ENCODE measurements around the gene PIH1D1.
"Not testable (repeated sequence)": the region's sequence is repeated elsewhere in the genome, so short reads cannot be mapped to it uniquely, and the experiment has no call there.

PIH1D1 gene

DNA sequence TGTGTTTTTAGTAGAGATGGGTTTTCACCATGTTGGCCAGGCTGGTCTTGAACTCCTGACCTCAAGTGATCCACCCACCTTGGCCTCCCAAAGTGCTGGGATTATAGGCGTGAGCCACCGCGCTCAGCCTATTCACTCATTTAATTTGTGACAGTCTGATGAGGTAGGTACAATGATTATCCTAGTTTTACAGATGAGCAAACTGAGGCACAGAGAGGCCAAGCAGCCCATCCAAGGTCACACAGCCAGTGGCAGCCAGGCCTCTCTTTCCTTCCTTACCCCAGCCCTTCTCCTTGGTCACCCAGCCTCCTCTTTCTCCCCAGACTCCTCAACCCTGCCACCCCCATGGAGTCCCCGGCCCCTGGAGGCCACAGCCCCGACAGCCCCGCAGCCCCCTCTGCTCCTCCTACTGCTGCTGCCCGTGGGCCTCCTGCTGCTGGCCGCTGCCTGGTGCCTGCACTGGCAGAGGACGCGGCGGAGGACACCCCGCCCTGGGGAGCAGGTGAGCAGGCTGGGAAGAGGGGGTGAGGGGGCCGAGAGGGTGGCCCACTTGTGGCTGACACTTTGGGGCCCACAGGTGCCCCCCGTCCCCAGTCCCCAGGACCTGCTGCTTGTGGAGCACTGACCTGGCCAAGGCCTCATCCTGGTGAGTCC, 28.5 kb upstream of the PIH1D1 start:
- DNase-seq = no peak

DNA sequence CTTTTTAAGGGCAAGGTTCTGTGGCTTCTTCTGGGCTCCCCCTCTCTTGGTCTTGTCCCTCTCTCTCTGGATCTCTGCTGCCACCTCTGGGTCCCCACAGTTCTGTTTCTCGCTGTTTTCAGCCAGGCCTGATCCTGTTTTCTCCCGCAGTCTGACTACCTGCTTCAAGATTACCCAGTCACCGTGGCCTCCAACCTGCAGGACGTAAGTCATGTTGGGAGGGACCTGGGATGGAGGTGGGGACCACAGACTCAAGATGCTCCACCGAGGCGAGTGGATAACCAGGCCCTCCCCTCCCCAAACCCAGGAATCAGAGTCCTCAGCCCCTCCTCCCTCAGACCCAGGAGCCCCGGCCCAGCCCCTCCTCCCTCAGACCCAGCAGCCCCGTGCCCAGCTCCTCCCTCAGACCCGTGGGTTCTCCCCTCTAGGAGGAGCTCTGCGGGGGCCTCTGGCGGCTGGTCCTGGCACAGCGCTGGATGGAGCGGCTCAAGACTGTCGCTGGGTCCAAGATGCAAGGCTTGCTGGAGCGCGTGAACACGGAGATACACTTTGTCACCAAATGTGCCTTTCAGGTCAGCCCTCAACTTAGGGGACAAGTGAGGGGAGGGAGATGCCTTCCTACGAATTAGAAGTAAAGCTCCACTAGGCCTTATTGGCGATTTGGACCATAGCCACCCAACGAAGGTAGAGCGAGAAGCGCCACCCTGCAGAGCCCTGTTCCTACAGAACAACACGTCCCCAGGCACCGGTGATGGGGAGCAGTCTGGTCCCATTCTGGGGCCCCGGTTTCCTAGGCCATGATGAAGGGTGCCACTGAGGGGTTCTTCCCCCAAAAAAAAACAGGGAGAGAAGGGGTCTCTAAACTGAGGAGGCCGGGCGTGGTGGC, 24.6 kb upstream of the PIH1D1 start:
- DNase-seq = no peak

DNA sequence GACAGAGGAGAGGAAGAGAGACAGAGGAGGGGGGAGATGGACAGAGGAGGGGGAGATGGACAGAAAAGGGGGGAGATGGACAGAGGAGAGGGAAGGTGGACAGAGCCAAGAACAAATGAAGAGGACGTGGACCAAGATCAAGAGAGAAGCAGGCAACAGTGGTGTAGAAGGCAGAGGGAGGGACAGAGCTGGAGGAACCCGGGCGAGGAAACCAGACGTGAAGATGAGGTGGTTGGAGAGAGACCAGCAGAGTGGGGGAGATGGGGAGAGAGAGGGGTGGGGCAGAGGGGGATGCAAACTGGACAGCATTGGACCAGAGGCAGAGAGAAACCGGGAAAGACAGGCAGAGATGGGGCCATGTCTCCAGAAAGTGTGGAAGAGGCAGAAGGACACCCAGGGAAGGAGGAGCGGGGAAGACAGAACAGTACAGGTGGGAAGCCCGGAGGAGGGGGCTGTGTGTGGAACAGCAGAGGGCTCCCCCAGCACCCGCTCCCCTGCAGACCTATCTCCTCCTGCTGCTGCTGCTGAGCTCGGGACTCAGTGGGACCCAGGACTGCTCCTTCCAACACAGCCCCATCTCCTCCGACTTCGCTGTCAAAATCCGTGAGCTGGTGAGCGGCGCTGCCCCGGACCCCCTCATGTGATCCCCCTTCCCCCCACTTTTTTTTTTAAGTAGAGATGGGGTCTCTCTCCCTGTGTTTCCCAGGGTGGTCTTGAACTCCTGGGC, 23.7 kb upstream of the PIH1D1 start:
- DNase-seq = no peak

DNA sequence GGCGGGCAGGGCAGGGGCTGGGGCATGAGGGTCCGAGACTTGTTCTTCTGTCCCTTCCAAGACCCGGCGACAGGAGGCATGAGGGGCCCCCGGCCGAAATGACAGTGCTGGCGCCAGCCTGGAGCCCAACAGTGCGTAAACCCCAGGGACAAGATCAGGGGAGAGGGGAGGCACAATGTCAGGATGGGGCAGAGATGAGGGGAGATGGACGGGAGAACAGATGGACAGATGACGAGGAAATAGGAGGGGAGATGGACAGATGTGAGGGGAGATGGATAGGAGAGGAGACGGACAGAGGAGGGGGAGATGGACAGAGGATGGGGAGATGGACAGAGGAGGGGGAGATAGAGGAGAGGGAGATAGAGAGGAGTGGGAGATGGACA, 22.9 kb upstream of the PIH1D1 start:
- DNase-seq = no peak

DNA sequence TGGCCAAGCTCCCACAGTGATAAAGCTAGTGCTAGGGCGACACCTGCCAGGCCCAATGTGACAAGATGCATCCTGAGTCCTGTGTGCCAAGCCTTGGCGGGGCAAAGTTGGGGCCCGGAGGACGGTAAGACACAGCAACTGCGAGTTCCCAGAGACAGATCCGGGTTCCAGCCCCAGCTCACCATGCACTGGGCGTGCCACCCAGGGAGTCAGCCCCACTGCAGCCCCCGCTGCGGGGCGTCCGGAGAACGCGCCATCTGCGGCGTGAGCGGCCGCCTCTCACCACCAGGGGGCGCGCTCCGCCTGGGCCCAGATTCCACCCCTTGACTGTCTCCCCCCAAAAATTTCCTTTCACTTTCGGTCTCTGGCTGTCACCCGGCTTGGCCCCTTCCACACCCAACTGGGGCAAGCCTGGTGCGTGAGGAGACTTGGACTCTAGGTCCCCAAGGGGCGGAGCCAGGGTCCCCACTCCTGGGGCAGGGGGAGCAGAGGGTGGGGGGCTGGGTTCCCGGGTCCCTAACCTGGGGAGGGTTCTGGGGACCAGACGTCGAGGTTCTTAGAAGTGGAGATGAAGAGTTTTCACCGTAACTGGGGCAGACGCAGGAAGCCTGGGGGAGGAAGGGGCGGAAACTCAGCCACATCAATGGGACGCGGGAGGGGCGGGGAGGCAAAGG, 22.4 kb upstream of the PIH1D1 start, which contains the start of gene FLT3LG:
TSS of gene FLT3LG (plus strand) at position 348 of the 674 bp plus-strand sequence. CDS start 425 bp downstream, outside the sequence.
- DNase-seq = peak; percentile 48

DNA sequence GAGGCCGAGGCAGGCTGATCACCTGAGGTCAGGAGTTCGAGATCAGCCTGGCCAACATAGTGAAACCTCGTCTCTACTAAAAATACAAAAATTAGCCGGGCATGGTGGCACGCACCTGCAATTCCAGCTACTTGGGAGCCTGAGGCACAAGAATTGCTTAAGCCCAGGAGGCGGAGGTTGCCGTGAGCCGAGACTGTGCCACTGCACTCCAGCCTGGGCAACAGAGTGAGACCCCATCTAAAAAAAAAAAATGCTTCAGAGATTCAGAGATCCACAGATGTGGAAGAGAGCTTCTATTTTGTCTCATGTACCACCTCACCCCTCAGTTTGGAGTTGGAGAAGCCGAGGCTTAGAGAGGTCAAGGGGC, 21.9 kb upstream of the PIH1D1 start:
- not testable (repeated sequence) for DNase-seq

DNA sequence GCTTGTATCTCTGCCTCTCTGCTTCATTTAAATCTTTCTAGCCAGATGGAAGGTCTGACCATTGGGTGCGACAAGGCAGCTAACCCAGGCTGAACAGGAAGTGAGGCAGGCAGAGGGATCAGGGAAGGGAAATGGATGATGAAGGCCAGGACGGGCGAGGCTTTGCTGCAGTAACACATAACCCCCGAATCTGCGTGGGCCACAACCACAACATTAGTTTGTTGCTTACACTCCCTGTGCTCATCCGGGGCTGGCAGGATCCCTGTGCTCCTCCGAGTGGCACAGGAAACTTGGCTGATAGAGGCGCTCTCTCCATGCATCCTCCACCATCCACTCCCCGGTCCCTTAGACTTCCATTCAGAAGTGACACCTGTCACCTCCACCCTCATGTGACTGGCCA, 21.3 kb upstream of the PIH1D1 start:
- DNase-seq = no peak

DNA sequence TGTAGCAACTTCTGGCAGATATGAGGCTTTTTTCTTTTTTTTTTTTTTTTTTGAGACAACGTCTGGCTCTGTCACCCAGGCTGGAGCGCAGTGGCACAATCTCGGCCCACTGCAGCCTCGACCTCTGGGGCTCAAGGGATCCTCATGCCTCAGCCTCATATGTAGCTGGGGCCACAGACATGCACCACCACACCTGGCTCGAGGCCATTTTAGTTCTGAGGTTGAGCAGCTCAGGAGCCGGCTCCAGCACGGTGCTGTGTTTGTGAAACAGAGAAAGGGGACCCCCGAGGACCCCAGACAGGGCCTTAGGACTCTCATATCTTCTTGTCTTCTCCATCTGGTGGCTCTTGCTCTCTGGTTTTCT, 19.0 kb upstream of the PIH1D1 start:
- DNase-seq = no peak

DNA sequence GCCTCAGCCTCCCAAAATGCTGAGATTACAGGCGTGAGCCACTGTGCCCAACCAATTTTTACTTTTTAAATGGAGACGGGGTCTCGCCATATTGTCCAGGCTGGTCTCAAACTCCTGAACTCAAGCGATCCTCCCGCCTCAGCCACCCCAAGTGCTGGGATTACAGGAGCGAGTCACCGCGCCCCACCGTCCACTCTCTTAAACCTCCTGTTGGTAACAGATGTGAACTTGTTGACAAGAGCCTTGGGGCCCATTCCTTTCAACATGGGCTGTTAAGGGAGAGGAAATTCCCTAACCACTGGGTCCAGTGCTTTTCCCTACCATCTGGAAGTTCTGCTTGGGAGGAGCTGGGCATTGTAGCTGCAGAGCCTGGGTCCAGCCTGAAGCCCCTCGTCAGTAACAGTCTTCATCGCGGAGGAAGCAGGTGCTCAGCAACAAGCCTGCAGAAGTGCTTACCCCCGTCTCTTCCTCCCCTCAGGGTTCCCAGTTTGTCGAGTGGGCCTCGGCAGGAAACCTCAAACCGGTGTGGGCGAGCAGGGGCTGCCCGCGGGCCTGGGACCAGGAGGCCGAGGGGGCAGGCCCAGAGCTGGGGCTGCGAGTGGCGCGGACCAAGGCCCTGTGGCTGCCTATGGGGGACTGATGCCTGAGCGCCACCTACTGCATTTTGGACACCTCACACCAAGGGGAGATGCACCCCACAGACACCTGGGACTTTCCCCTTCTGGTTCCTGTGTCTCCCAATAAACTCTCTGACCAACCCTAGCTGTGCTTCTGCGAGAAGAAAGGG, 18.4 kb upstream of the PIH1D1 start:
- no peak for DNase-seq

DNA sequence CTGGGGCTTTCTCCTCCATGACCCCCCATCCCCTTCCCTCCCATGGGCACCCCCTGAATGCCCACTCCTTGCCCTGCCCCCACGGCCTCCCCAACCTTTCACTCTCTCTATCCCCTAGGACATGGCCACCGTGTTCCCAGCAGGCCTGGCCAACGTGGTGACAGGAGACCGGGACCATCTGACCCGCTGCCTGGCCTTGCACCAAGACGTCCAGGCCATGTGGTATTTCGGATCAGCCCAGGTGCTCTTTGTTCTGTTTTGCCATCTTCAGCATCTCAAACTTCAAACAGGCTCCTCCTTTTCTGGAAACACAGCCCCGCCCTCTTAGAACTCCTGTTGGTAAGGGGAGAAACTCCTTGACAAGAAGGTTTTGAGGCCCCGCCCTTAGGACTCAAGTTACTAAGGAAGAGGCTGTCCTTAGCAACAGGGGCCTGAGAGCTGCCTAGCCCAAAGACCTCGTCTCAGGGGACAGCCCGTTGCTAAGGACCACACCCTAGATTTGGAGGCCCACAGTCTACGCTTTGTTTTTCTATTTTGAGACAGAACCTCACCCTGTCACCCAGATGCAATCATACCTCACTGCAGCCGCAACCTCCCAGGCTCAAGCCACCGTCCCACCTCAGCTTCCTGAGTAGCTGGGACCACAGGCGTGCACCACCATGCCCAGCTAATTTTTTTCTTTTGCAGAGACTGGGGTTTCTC, 17.3 kb upstream of the PIH1D1 start:
- peak; percentile 70 for DNase-seq

DNA sequence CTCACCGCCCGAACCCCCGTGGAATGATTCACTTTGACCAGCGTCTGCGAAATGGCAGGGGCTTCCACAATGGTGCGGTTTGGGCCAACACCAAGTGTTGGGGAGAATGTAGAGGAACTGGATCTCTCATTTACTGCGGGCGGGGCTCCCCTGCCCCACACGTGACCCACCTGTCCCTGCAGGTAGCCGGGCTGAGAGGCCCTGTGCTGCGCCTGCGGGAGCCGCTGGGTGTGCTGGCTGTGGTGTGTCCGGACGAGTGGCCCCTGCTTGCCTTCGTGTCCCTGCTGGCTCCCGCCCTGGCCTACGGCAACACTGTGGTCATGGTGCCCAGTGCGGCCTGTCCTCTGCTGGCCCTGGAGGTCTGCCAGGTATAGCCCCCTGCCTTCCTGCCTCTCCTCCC, 16.6 kb upstream of the PIH1D1 start:
- no peak for DNase-seq

DNA sequence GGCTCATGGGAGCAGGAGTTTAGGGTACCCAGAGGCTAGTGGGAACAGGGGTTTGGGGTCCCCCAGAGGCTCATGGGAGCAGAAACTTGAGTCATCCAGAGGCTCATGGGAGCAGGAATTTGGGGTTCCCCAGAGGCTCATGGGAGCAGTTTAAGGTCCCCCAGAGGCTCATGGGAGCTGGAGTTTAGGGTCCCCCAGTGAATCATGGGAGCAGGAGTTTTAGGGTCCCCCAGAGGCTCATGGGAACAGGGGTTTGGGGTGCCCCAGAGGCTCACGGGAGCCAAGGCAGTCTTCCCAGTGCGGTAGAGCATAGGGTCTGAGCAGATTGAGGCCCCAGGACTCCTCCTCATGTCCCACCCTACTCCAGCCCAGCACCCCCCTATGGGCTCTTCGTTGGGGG, 13.8 kb upstream of the PIH1D1 start:
- no peak for DNase-seq

DNA sequence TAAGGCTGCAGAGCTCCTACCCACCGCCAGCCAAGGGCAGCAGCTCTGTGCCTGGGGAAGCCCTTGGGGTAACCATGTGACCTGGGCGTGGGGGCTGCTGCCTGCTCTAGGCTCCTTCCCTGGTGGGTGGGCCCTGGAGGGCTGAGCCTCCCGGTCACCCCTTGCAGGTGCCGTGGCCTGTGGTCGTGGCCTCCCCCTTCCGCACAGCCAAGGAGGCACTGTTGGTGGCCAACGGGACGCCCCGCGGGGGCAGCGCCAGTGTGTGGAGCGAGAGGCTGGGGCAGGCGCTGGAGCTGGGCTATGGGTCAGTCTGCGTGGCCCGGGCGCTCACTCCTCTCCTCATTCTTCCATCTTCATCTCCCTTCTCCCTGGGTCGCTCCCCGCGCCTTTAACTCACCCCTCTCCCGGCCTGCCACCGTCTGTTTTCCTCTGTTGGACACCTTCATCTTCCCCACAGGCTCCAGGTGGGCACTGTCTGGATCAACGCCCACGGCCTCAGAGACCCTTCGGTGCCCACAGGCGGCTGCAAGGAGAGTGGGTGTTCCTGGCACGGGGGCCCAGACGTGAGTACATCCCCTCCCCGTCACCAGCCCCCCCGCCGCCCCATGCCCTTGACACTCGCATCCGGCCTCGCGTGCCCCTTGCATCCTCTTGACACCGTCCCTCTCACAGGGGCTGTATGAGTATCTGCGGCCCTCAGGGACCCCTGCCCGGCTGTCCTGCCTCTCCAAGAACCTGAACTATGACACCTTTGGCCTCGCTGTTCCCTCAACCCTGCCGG, 12.5 kb upstream of the PIH1D1 start:
- DNase-seq = no peak

DNA sequence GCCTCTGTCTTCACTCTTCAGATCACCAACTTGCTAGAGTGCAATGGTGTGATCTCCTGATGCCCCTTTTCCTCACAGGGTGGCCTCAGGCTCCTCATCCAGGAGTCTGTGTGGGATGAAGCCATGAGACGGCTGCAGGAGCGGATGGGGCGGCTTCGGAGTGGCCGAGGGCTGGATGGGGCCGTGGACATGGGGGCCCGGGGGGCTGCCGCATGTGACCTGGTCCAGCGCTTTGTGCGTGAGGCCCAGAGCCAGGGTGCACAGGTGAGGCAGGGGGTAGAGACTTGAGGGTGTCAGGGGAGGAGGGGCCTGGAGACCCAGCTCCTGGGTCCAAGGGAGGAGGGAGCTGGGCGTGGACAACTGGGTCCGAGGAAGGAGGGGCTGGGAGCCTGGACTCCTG, 10.9 kb upstream of the PIH1D1 start:
- DNase-seq = no peak

DNA sequence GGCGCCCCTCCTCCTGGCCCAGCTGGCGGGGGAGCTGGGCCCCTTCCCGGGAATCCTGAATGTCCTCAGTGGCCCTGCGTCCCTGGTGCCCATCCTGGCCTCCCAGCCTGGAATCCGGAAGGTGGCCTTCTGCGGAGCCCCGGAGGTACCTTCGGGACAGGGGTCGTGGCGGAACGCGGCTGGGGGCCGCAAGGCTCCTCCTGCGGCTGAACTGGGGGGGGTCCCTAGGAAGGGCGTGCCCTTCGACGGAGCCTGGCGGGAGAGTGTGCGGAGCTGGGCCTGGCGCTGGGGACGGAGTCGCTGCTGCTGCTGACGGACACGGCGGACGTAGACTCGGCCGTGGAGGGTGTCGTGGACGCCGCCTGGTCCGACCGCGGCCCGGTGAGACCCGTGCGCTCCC, 10.0 kb upstream of the PIH1D1 start:
- no peak for DNase-seq

DNA sequence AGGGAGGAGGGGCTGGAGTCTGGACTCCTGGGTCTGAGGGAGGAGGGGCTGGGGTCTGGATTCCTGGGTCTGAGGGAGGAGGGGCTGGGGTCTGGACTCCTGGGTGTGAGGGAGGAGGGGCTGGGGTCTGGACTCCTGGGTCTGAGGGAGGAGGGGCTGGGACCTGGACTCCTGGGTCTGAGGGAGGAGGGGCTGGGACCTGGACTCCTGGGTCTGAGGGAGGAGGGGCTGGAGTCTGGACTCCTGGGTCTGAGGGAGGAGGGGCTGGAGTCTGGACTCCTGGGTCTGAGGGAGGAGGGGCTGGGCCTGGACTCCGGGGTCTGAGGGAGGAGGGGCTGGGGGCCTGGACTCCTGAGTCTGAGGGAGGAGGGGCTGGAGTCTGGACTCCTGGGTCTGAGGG, 9.5 kb upstream of the PIH1D1 start:
- DNase-seq = not testable (repeated sequence)

DNA sequence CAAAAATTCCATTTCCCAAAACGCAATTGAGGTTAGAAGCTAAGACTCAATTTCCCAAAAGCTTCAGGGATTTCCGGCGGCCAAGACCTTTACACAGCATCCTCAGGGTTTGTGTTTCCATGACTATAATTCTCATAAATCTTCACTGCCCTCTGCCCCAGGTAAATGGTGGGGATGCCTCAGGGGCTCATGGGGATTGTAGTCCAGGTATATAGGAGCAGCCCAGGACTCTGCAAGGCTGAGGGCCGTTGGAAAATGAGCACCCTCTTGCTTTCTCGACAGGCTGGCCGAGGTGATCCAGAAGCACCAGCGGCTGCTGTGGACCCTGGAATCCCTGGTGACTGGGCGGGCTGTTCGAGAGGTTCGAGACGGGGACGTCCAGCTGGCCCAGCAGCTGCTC, 7.8 kb upstream of the PIH1D1 start:
- DNase-seq = no peak

DNA sequence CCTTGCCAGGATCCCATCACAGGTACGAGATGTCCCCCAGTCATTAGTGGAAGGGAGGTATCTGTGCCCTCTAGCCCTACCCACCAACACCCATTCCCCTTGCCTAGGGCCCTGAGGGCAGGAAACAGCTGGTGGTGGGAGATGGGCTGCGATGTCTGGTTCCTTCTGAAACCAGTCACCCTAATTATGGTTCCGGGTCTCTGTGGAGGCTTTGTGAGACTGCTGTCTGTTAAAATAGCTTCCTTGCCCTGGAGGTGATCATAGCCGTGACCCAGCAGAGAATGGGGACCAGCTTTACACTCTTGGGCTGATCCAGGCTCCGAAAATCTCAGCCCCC, 6.9 kb upstream of the PIH1D1 start:
- DNase-seq = no peak

DNA sequence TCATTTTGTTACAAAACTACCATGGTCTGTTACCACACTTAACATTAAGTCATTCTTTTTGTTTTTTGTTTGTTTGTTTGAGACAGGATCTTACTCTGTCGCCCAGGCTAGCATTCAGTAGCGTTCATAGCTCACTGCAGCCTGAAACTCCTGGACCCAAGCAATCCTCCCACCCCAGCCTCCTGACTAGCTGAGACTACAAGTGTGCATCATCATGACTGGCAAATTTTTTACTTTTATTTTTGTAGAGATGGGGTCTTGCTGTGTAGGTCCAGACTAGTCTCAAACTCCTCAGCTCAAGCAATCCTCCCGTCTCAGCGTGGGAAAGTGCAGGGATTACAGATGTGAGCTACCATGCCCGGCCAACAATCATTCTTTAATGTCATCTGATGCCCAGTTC, 4.7 kb upstream of the PIH1D1 start:
- no peak for DNase-seq

DNA sequence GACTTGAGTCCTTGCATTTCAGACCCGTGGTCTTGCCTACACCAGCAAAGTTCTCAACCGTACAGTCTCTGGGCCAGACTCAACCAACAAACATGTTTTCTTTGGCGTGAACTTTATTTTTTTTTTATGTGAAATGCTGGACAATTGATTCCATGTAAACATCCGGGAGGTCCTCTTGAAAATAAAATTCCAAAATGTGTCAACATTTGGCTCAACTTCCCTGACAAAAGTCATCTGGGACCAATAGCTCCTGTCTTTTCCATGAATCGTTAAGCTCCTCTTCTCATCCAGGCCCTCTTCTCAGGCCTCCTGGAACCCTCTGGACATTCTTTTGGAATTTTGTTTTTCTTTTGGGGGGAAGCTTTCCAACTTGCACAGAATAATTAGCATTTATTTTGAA, 4.2 kb upstream of the PIH1D1 start:
- no peak for DNase-seq

DNA sequence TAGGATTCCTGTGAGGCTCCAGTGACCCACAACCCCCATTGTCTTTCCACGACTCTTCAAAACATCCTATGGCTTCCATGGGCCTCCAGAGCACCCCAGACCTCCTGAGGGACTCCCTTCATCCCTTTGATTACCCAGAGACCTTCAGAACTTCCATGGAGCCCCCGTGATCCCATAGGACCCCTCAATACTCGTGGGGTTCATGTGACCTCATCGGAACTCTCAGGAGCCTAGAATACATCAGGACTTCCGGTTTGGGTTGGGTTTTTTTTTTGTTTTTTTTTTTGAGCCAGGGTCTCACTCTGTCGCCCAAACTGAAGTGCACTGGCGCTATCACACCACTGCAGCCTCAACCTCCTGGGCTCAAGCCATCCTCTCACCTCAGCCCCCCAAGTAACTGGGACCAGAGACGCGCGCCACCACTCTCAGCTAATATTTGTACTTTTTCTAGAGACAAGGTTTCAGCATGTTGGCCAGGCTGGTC, 2.2 kb upstream of the PIH1D1 start:
- no peak for DNase-seq
